NCI-H446 treated with DMSO at 0.1 percent for 48 hours (cell line): ENCODE results near the gene FAM170B.

ENCODE experiments used
- DNase-seq: peaks from one replicate; lab custom pipeline; 2025; lab: John Stamatoyannopoulos, UW

The FAM170B gene

GRCh38 chr10:49133706-49134248 is at the start of gene FAM170B:
TSS of gene FAM170B (minus strand) at chr10:49134021. CDS start at chr10:49133918, 103 bp downstream.
- DNase-seq: no peak

GRCh38 chr10:49182776-49183175 is 49.0 kb upstream of the FAM170B start:
- no peak for DNase-seq

- no peak for DNase-seq
Observed at GRCh38 chr10:49180444-49180860, 46.6 kb upstream of the FAM170B start.

DNA sequence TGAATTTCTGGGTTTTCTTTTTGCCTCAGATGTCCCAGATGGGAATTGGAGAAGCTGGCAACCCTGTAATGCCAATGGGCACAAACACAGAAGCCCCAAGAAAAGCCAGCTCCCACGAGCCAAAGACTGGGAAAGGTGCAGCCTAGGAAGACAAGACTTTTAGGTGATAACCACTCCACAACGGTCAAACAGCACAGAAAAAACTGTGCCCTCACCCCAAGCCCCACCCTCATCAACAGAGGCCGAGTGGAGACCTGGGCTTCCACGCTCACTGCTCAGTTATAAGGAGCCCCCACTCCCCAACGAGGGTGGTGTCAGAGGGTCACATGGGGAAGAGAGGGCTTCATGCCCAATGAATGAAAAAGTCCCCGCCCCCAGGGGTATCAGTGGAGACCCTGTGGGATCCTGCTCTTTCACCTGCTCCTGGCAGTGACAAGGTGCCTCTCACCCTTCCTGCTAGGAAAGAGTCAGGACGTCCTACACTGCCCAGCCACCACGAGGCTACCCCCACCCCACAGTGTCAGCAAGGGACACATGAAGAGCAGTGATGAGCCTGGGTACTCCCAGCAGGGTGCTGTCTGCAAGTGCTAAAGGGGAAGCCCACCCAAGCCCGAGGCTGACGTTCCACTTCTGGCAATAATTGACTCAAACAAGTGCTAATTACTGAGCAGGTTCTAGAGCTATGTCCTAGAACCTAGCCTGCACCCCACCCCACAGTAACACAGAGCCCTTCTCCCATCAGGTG is 46.0 kb upstream of the FAM170B start:
- DNase-seq: no peak

DNA sequence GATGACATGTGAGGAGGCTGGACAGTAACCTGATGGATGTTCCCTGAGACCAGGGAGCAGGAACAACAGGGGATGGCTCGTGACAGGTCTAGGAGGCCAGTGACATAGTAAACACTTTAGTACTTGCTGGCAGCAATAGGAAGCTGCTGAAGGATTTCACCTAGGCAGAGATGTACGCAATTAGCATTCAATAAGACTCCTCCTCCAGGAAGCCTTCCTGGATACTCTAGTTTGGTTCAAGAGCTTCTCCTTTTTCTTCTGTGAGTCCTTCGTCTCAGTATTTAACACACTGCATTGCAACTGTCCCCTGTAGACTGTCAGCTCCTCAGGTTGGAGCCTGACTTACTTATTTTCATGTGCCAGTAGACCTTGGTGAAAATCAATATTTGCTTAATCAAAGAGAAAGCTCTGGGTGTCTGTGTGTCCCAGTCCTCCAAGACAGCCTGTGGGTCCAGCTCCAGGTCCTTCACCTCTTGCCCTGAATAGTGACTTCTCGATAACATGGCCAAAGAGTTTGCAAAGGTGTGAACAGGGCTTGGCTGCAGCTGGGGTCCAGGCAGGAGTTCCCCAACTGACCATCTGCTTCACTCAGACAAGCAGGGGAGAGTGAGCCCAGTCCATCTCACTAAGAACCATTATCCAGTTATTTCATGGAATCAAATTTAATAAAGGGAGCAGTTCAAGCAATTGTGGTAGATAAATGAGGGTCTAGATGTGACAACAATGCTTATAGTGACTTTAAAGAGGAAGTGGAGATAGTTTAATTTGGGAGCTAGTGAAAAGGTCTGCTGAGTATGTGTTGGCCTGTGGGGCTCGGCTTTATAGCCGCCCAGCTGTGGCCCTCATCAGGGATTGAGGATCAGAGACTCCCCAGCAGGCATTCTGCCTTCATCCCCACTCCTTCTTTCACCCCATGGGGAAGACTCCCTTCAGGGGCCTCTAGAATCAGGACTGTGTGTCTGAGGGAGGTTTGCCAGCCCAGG is 45.0 kb upstream of the FAM170B start:
- DNase-seq: no peak

GRCh38 chr10:49177391-49178355 is 43.9 kb upstream of the FAM170B start:
- DNase-seq: no peak

- no peak for DNase-seq
Observed at GRCh38 chr10:49176310-49177268, 42.8 kb upstream of the FAM170B start.

GRCh38 chr10:49175587-49176309 is 41.9 kb upstream of the FAM170B start:
- no peak for DNase-seq

DNA sequence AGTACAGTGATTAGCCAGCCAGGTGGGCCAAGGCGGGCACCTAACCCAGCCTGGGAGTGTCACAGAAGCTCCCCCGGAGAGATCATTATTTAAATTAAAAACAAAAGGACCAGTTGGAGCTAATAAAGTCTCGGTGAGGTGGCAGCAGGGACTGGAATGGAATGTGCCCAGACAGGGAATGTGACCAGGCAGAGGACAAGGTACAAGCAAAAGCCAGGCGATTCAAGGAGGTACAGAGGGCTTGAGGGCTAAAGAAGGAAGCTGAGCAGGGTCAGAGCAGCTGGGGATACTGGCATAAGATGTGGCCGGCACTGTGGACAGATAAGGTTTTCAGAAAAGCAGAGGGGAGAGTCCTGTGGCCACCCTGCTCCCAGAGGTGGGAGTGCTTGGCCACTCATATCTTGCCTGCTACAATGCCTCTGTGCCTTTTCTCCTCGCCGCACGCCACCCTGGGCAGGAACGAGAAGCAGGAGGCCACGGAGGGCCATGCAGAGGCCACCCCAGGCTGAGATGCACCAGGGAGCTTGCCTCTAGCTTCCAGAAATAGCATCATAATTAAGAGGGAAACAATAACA is 41.2 kb upstream of the FAM170B start:
- DNase-seq: no peak

DNA sequence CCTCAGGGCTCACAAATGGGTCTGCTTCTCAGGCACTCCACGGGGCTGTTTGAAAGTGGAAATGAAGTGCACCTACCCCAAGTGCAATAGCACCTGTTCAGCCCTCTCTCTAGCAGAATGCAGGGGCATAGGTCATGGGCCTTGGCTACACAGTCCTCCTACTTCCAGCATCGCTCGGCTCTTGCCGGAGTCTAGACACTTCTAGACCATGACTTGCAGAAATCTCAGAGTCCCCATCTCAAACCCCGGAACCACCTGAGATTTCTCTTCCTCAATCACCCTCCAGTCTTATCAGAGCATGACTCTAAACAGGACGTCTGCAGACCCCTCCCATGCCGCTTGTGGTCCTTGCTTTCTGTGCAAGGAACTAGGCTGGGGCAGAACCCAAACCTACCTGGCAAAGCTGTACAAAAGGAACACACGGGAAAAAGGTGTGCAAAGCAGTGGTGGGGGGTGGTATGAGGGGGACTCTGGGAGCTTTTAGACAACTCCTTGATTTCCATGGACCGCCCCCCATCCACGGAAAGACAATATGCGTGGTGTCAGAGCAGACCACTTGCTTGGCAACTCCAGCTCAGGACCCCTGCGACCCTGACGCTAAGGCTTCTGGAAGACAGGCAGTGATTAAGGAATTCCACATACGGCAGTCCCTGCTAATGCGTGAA is 40.6 kb upstream of the FAM170B start:
- DNase-seq: no peak

DNA sequence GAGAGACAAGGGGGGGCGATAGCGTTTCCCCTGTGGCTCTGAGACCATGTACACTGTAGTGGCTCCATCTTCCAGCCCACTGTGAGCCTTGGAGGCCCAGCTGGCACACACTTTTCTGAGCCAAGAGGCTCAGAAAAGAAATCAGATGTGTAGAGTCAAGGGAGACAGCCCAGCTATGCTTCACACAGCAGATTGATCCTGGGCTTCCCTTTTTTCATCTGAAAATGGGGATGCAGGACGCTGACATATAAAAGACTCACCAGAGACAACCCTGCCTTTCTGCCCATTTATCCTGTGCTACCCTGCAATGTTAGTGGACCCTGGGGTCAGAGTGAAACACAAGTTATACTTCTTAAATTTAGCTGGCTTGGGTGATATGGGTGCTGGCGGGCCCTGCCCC is 40.0 kb upstream of the FAM170B start:
- DNase-seq: no peak

DNA sequence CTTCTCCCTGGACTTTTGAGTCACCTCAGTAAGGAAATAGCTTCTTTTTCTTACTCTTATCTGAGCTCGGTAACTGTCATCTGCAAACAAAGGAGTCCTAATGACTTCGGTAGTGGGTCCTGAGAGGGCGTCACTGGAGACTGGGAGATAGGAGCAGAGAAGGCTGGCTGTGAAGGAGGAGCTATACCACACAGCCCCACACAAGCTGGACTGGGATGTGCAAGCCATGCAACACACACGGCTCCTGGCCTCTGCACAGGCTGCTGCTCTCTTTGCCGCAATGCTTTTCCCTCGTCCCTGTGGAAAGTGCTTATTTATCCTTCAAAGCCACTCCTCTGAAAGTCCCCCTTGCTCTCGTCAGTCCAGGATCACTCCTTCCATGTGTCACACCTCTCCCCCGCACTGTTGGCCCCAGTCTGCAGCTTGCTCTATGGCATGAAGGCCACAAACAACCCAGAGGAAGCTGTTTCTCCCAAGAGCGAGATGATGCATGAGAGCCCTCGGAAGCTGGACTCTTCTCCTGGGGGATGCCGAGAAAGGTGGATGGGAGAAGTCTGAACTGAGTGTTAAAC is 39.5 kb upstream of the FAM170B start:
- no peak for DNase-seq

- no peak for DNase-seq
Observed at GRCh38 chr10:49172777-49173132, 38.9 kb upstream of the FAM170B start.

DNA sequence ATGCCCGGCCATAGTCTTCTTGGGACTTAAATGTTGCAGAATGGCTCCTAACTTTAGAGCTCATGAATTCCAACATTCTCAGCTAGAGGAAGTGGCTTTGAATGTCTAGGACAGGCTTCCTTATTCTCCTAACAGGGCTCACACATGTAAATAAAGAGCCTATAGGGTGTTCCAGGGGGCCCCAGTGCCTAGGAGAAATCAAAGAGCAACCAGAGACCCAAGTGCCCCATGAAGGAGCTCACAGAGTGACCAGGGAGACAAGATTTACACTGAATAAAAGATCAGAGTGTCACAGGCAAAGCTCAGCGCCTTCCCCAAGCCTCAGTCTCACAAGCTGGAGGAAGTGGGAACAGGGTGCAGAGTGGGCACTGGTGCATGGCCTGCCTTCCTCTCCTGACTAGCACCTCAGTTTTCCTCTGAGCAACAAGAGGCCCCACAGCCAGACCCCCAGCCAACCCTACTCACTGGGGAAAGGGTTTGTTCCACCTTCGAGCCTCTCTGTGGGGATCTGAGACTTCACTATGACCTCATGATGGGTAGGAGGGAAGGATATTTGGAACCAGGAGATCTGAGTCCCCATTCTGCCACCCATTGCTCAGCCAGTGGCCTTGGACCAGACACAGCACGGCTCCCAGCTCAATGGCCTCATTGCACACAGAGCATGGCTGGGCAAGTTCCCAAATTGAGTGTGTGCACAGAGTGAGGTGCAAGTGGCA is 38.4 kb upstream of the FAM170B start:
- DNase-seq: no peak

GRCh38 chr10:49171326-49172060 is 37.7 kb upstream of the FAM170B start:
- DNase-seq: no peak

GRCh38 chr10:49170632-49171325 is 37.0 kb upstream of the FAM170B start:
- no peak for DNase-seq
